IMR-90 (cell line): ENCODE results near the gene HAS3. TPM values are rescaled to one million over a fixed set of nuclear protein-coding genes. Genes with fewer than 3 reads are reported as not detected.

Experiments
- ATAC-seq: fragments of 200-7000 bp; cut with Tn5 transposase; 2 replicates; pipeline ENCODE4 v1.9.1; 2020; ENCODE audit warnings: low read depth, mild to moderate bottlenecking, moderate library complexity
- BruUV-seq: library from RNA; stranded (reverse); fragments of 400-500 nt; replicated peaks from 2 replicates; lab custom pipeline; 2021; lab: Mats Ljungman, UMichigan
- CTCF ChIA-PET: fragments of 300-600 bp; formaldehyde crosslinking; extraction: SDS; loops from one replicate; lab custom pipeline; 2021; ENCODE audit warnings: antibody characterized with exemption; lab: Yijun Ruan, JAX
- POLR2A ChIA-PET: fragments of 300-600 bp; sonication (Branson Sonifier 250); formaldehyde crosslinking; loops from one replicate; lab custom pipeline; 2022; ENCODE audit warnings: antibody characterized with exemption; ENCODE audit not compliant: unreplicated experiment; lab: Charles Lee
- DNase-seq: peaks from one replicate; pipeline ENCODE4 v3.0.0; 2013
- H2AFZ ChIP-seq: replicated peaks from 2 replicates; pipeline ENCODE3; 2013; ENCODE audit warnings: low read length, mild to moderate bottlenecking; ENCODE audit not compliant: poor library complexity
- H2AK5ac ChIP-seq: 2 replicates; pipeline ENCODE4 v1.6.1; 2013; ENCODE audit warnings: low read depth, low read length, inconsistent platforms
- H2AK9ac ChIP-seq: replicated peaks from 2 replicates; pipeline ENCODE3; 2013; ENCODE audit warnings: mild to moderate bottlenecking, low read depth, low read length, moderate library complexity; ENCODE audit not compliant: poor library complexity
- H2BK120ac ChIP-seq: 2 replicates; pipeline ENCODE4 v1.6.1; 2013; ENCODE audit warnings: low read depth, low read length, inconsistent platforms
- H2BK15ac ChIP-seq: 3 replicates; pipeline ENCODE4 v1.6.1; 2013; ENCODE audit warnings: low read depth, low read length, inconsistent platforms
- H2BK20ac ChIP-seq: 2 replicates; pipeline ENCODE4 v1.6.1; 2013; ENCODE audit warnings: low read depth, mild to moderate bottlenecking, inconsistent platforms, low read length, moderate library complexity
- H2BK5ac ChIP-seq: 2 replicates; pipeline ENCODE4 v1.6.1; 2013; ENCODE audit warnings: mild to moderate bottlenecking, low read depth, low read length, inconsistent platforms; ENCODE audit not compliant: poor library complexity, severe bottlenecking
- H3K14ac ChIP-seq: replicated peaks from 2 replicates; pipeline ENCODE4 v1.6.1; 2013; ENCODE audit warnings: low read depth, low read length, inconsistent platforms
- H3K18ac ChIP-seq: 2 replicates; pipeline ENCODE4 v1.6.1; 2013; ENCODE audit warnings: low read depth, low read length, control low read depth
- H3K23ac ChIP-seq: 2 replicates; pipeline ENCODE4 v1.6.1; 2013; ENCODE audit warnings: low read depth, low read length, inconsistent platforms
- H3K27ac ChIP-seq: 2 replicates; pipeline ENCODE4 v1.5.1; 2013; ENCODE audit warnings: mild to moderate bottlenecking, control low read depth, low read length; ENCODE audit not compliant: insufficient read depth
- H3K27me3 ChIP-seq: 2 replicates; pipeline ENCODE4 v1.6.1; 2013; ENCODE audit warnings: low read length; ENCODE audit not compliant: control insufficient read depth, insufficient read depth
- H3K36me3 ChIP-seq: 2 replicates; pipeline ENCODE4 v1.6.1; 2013; ENCODE audit warnings: low read length, mixed read lengths; ENCODE audit not compliant: control insufficient read depth, insufficient read depth
- H3K4ac ChIP-seq: 2 replicates; pipeline ENCODE4 v1.6.1; 2013; ENCODE audit warnings: low read depth, low read length, inconsistent platforms
- H3K4me1 ChIP-seq: 2 replicates; pipeline ENCODE4 v1.6.1; 2013; ENCODE audit warnings: low read length, mixed read lengths; ENCODE audit not compliant: control insufficient read depth, insufficient read depth
- H3K4me2 ChIP-seq: 2 replicates; pipeline ENCODE4 v1.6.1; 2013; ENCODE audit warnings: low read depth, mild to moderate bottlenecking, control low read depth, low read length, moderate library complexity
- H3K4me3 ChIP-seq: 2 replicates; pipeline ENCODE4 v1.5.1; 2013; ENCODE audit warnings: low read depth, mild to moderate bottlenecking, control low read depth, low read length, moderate library complexity; ENCODE audit not compliant: insufficient read depth
- H3K56ac ChIP-seq: 2 replicates; pipeline ENCODE4 v1.6.1; 2013; ENCODE audit warnings: low read length, inconsistent platforms; ENCODE audit not compliant: insufficient read depth; ENCODE audit errors: extremely low read depth
- H3K79me1 ChIP-seq, 2 experiments: 2 replicates each; pipeline ENCODE4 v1.6.1; 2013; ENCODE audit warnings: low read length in 2 of 2, inconsistent platforms in 1 of 2, low read depth in 1 of 2
- H3K9ac ChIP-seq: 2 replicates; pipeline ENCODE4 v1.6.1; 2013; ENCODE audit warnings: low read depth, low read length, control low read depth
- H3K9me1 ChIP-seq: 2 replicates; pipeline ENCODE4 v1.6.1; 2013; ENCODE audit warnings: low read length, inconsistent platforms; ENCODE audit not compliant: insufficient read depth
- H3K9me3 ChIP-seq: 2 replicates; pipeline ENCODE4 v1.6.1; 2013; ENCODE audit warnings: low read length; ENCODE audit not compliant: control insufficient read depth, insufficient read depth
- H4K20me1 ChIP-seq: 2 replicates; pipeline ENCODE4 v1.6.1; 2013; ENCODE audit warnings: low read length, inconsistent platforms; ENCODE audit not compliant: insufficient read depth
- H4K5ac ChIP-seq: 2 replicates; pipeline ENCODE4 v1.6.1; 2013; ENCODE audit warnings: mild to moderate bottlenecking, low read depth, low read length, control low read depth
- H4K8ac ChIP-seq, 2 experiments: 2 replicates each; pipeline ENCODE4 v1.6.1; 2013; ENCODE audit warnings: low read depth in 2 of 2, low read length in 2 of 2, control low read depth in 1 of 2, inconsistent platforms in 1 of 2
- H4K91ac ChIP-seq: 2 replicates; pipeline ENCODE4 v1.6.1; 2013; ENCODE audit warnings: low read depth, low read length, inconsistent platforms; ENCODE audit not compliant: insufficient read depth
- CEBPB ChIP-seq: IDR thresholded peaks from 2 replicates; pipeline ENCODE4 v1.6.1; 2012; ENCODE audit warnings: low read depth, low read length, improper control_type of control experiment
- CHD1 ChIP-seq: IDR thresholded peaks from 2 replicates; pipeline ENCODE4 v1.6.1; 2012; ENCODE audit warnings: low read depth, low read length, improper control_type of control experiment
- CTCF ChIP-seq: conservative IDR thresholded peaks from 2 replicates; pipeline ENCODE4 v1.5.1; 2012; ENCODE audit warnings: mild to moderate bottlenecking, low read depth, low read length, improper control_type of control experiment
- ELK1 ChIP-seq: fragments of 150-350 bp; IDR thresholded peaks from 2 replicates; pipeline ENCODE4 v1.6.1; 2016; ENCODE audit warnings: low read depth, mild to moderate bottlenecking, low read length, moderate library complexity, borderline replicate concordance
- FOS ChIP-seq: fragments of 150-350 bp; IDR thresholded peaks from 2 replicates; pipeline ENCODE4 v1.6.1; 2016; ENCODE audit warnings: low read depth, low read length
- MAFK ChIP-seq: IDR thresholded peaks from 2 replicates; pipeline ENCODE4 v1.6.1; 2012; ENCODE audit warnings: low read depth, low read length, improper control_type of control experiment
- MAZ ChIP-seq: IDR thresholded peaks from 2 replicates; pipeline ENCODE4 v1.6.1; 2012; ENCODE audit warnings: low read depth, mild to moderate bottlenecking, low read length, improper control_type of control experiment, moderate library complexity, borderline replicate concordance
- NFE2L2 ChIP-seq: fragments of 150-350 bp; IDR thresholded peaks from 2 replicates; pipeline ENCODE4 v1.6.1; 2016; ENCODE audit warnings: low read depth, mild to moderate bottlenecking, low read length
- POLR2A ChIP-seq: IDR thresholded peaks from 2 replicates; pipeline ENCODE4 v1.6.1; 2012; ENCODE audit warnings: mild to moderate bottlenecking, low read depth, low read length
- RAD21 ChIP-seq: IDR thresholded peaks from 2 replicates; pipeline ENCODE4 v1.6.1; 2012; ENCODE audit warnings: low read length, improper control_type of control experiment
- RFX5 ChIP-seq: IDR thresholded peaks from 2 replicates; pipeline ENCODE4 v1.8.0; 2012; ENCODE audit warnings: low read depth, mild to moderate bottlenecking, low read length, moderate library complexity
- SMC3 ChIP-seq: fragments of 150-350 bp; IDR thresholded peaks from 2 replicates; pipeline ENCODE4 v1.6.1; 2016; ENCODE audit warnings: low read depth, mild to moderate bottlenecking, antibody characterized with exemption, low read length, moderate library complexity
- USF2 ChIP-seq: fragments of 150-350 bp; IDR thresholded peaks from 2 replicates; pipeline ENCODE4 v1.6.1; 2017; ENCODE audit warnings: mild to moderate bottlenecking, antibody characterized with exemption, low read length, low read depth
- WGBS, 2 experiments: methylation state at CpG; one replicate each; pipeline versions ENCODE4 v1.1.5 to v1.1.7; 2013; ENCODE audit warnings: missing lambda C conversion rate in 2 of 2; ENCODE audit not compliant: insufficient read length in 1 of 2; ENCODE audit errors: extremely low coverage in 2 of 2; 5-methylcytosine and 5-hydroxymethylcytosine counted together
- dilution Hi-C: fragments of 300-500 bp; cut with HindIII; formaldehyde crosslinking; loops from one replicate; pipeline ENCODE4 v1.14.3; 2018; ENCODE audit warnings: low sequenced_read_pairs; ENCODE audit not compliant: unreplicated experiment
- in situ Hi-C: fragments of 300-500 bp; cut with MboI; formaldehyde crosslinking; loops from 3 replicates; pipeline ENCODE4 v1.14.3; 2019; ENCODE audit warnings: low sequenced_read_pairs, inconsistent platforms, mixed read lengths
- intact Hi-C: fragments of 100-400 bp; cut with micrococcal nuclease; formaldehyde crosslinking; loops from 2 replicates; pipeline ENCODE4 v1.10.0; 2022
- polyA plus RNA-seq, 3 experiments: library from polyadenylated mRNA; depleted of rRNA; stranded (reverse); fragments of >200 nt; gene quantifications; 2 replicates each; pipeline ENCODE4 v1.2.3, GENCODE V29; 2012; ENCODE audit warnings: low replicate concordance in 1 of 3
- total RNA-seq: library from RNA; depleted of rRNA; stranded (reverse); fragments of >200 nt; gene quantifications from 2 replicates; pipeline ENCODE4 v1.2.3, GENCODE V29; 2012

Gene HAS3
- total and polyA plus RNA-seq, 2 of the 4 experiments (the other 2 are of a cell fraction) = 0.36 to 0.97 TPM

- no peaks in the 10 kb centered on the region for H3K9me3 ChIP-seq
- H3K4ac ChIP-seq = no peak overlapping the region
- no peak overlapping the region for H3K14ac ChIP-seq
- ATAC-seq (no peak), DNase-seq (no peak)
- no peaks in the 10 kb centered on the region for H3K79me1 ChIP-seq
- H2BK5ac ChIP-seq = no peak overlapping the region
- no peak overlapping the region for H2AK5ac ChIP-seq
- BruUV-seq = no TSS peak
- H2AK9ac ChIP-seq = no peak overlapping the region
- H3K4me1 ChIP-seq = peaks cover 7% of the 10 kb centered on the region; the same call in 1 of the 2 replicates
- WGBS, 2 experiments = no CpG with 5 or more reads among the region's 3 CpGs
- H2AFZ ChIP-seq = no peak overlapping the region
- no peaks in the 10 kb centered on the region; the same call in 1 of the 2 replicates for H3K9me1 ChIP-seq
- H2BK15ac ChIP-seq = no peak overlapping the region
- H2BK20ac ChIP-seq = no peak overlapping the region
- no peak overlapping the region for H3K27ac ChIP-seq
- H4K91ac ChIP-seq = no peak overlapping the region
- H4K20me1 ChIP-seq = no peaks in the 10 kb centered on the region
- CTCF ChIA-PET = no interaction called here
- intact Hi-C loops = no loop called here
- no peaks in the 10 kb centered on the region for H3K27me3 ChIP-seq
- dilution Hi-C loops = no loop called here
- H4K5ac ChIP-seq = no peak overlapping the region
- H2BK120ac ChIP-seq = no peak overlapping the region
- no peaks in the 10 kb centered on the region for H3K36me3 ChIP-seq
- no peak overlapping the region for H3K18ac ChIP-seq
- no peak overlapping the region for H3K4me3 ChIP-seq
- H4K8ac ChIP-seq = no peak overlapping the region
- POLR2A ChIA-PET = no interaction called here
- in situ Hi-C loops = no loop called here
- TF ChIP-seq NFE2L2 (no peak), MAZ (no peak), USF2 (no peak), MAFK (no peak), SMC3 (no peak), RFX5 (no peak), POLR2A (no peak), RAD21 (no peak), CTCF (no peak), ELK1 (no peak), CEBPB (no peak), FOS (no peak), CHD1 (no peak)
- no peak overlapping the region for H3K56ac ChIP-seq
- H3K23ac ChIP-seq = no peak overlapping the region
- H3K4me2 ChIP-seq = no peak overlapping the region
- no peak overlapping the region for H3K9ac ChIP-seq
Observed at GRCh38 chr16:69093974-69094373, 11.5 kb upstream of the HAS3 start.
